A549 treated with CpdA at 1 μM for 4 hours (cell line): ENCODE data around the gene CHCHD4. TPM values are rescaled to one million over a fixed set of nuclear protein-coding genes. Genes with fewer than 3 reads are reported as not detected.

Experiments used
- total RNA-seq: library from RNA; stranded (reverse); fragments of 200-300 nt; extraction: Qiagen RNA extraction; gene quantifications from 5 replicates; pipeline ENCODE4 v1.2.3, GENCODE V29; 2022; ENCODE audit warnings: low read depth

CHCHD4 gene
- total RNA-seq = 37.1 to 41.0 TPM (median 39.4 TPM) in 5 replicates

DNA sequence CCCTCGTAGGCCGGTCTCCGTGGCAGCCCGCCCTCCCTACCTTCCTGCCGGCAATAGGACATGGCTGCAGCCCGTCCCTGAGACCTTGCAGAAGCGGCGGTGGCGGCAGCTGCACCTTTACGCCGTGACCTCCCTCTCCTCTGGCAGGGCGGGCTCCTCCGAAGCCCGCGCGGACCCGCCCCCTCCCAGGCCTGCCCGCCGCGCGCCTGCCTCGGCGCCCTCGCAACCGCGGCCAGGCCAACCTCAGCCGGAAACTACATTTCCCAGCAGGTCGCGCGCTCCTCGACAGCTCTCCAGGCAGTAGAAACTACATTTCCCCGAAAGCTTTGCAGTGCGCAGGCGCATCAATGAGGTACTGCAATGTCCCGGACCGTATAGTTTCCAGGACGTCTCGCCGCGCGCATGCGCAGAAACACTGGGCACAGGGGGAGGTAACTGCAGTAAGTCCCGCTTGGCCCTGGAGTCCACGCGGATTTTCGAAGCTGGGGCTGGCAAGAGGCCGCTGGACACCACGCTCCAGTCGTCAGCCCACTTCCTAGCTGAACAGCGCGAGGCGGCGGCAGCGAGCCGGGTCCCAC, at the start of gene CHCHD4, which contains the start of gene TMEM43:
Gene CHCHD4, minus strand, starts transcription at position 256 of the 578 bp plus-strand sequence. Its CDS starts 194 bp downstream, at position 62.
Gene TMEM43, plus strand, starts transcription at position 438 of the 578 bp plus-strand sequence. CDS start 142 bp downstream, outside the sequence.

Other genes starting within 250 kb of the CHCHD4 start
- 0.10 to 0.26 TPM (median 0.18 TPM) in 5 replicates for gene WNT7A, start 244.8 kb downstream of the CHCHD4 start, total RNA-seq
- 75.1 to 84.0 TPM (median 81.0 TPM) in 5 replicates for gene TMEM43, start 182 bp upstream of the CHCHD4 start, total RNA-seq
- gene XPC, start 53.7 kb upstream of the CHCHD4 start, total RNA-seq = 27.0 to 34.3 TPM (median 31.7 TPM) in 5 replicates
- gene LSM3, start 53.9 kb upstream of the CHCHD4 start, total RNA-seq = 19.8 to 26.9 TPM (median 21.3 TPM) in 5 replicates